Smooth muscle cell (in vitro differentiated cells): ENCODE data around the gene EVPL. TPM values are rescaled to one million over a fixed set of nuclear protein-coding genes. Genes with fewer than 3 reads are reported as not detected.
"Not testable (repeated sequence)": the region's sequence is repeated elsewhere in the genome, so short reads cannot be mapped to it uniquely, and the experiment has no call there.

Source experiments
- DNase-seq: peaks from one replicate; lab custom pipeline; 2025; ENCODE audit not compliant: unreplicated experiment; lab: John Stamatoyannopoulos, UW
- H2AFZ ChIP-seq: fragments of 200-600 bp; sonication (generic); 2 replicates; pipeline ENCODE4 v1.6.0; 2016; ENCODE audit warnings: antibody characterized with exemption, low read depth, mild to moderate bottlenecking
- H3F3A ChIP-seq: fragments of 200-600 bp; sonication (generic); 2 replicates; pipeline ENCODE4 v1.6.0; 2017; ENCODE audit warnings: antibody characterized with exemption, low read depth
- H3K27ac ChIP-seq: fragments of 200-600 bp; sonication (generic); 2 replicates; pipeline ENCODE4 v1.5.1; 2016; ENCODE audit warnings: low read depth, mild to moderate bottlenecking
- H3K27me3 ChIP-seq: fragments of 200-600 bp; sonication (generic); 2 replicates; pipeline ENCODE4 v1.6.1; 2016; ENCODE audit warnings: low read depth, mild to moderate bottlenecking
- H3K36me3 ChIP-seq: fragments of 200-600 bp; sonication (generic); 2 replicates; pipeline ENCODE4 v1.5.1; 2016; ENCODE audit warnings: low read depth
- H3K4me1 ChIP-seq: fragments of 200-600 bp; sonication (generic); 2 replicates; pipeline ENCODE4 v1.5.1; 2016; ENCODE audit warnings: low read depth
- H3K4me2 ChIP-seq: fragments of 200-600 bp; sonication (generic); 2 replicates; pipeline ENCODE4 v1.6.0; 2016; ENCODE audit warnings: mild to moderate bottlenecking
- H3K4me3 ChIP-seq: fragments of 200-600 bp; sonication (generic); 2 replicates; pipeline ENCODE4 v1.5.1; 2016; ENCODE audit warnings: mild to moderate bottlenecking
- H3K79me2 ChIP-seq: fragments of 200-600 bp; sonication (generic); 2 replicates; pipeline ENCODE4 v1.6.0; 2016; ENCODE audit warnings: low read depth, mild to moderate bottlenecking
- H3K9ac ChIP-seq: fragments of 200-600 bp; sonication (generic); 2 replicates; pipeline ENCODE4 v1.6.0; 2016; ENCODE audit warnings: low read depth
- H3K9me3 ChIP-seq: fragments of 200-600 bp; sonication (generic); replicated peaks from 2 replicates; pipeline ENCODE4 v1.5.1; 2016; ENCODE audit warnings: low read depth
- H4K20me1 ChIP-seq: fragments of 200-600 bp; sonication (generic); 2 replicates; pipeline ENCODE4 v1.6.0; 2016; ENCODE audit warnings: low read depth
- CTCF ChIP-seq: fragments of 200-600 bp; sonication (generic); IDR thresholded peaks from 2 replicates; pipeline ENCODE4 v1.5.1; 2017; ENCODE audit warnings: borderline replicate concordance, mild to moderate bottlenecking, antibody characterized with exemption; ENCODE audit not compliant: insufficient read depth, poor library complexity, severe bottlenecking
- WGBS: methylation state at CpG from one replicate; pipeline ENCODE4 v1.1.7; 2016; ENCODE audit warnings: low lambda C conversion rate; 5-methylcytosine and 5-hydroxymethylcytosine counted together
- polyA plus RNA-seq: library from polyadenylated mRNA; unstranded; fragments of >200 nt; fragmentation: Nextera tagmentation; extraction: Ambion mirVana; gene quantifications from 2 replicates; pipeline ENCODE4 v1.2.1, GENCODE V29; 2016
- total RNA-seq: library from RNA; depleted of rRNA; stranded (reverse); fragments of >200 nt; gene quantifications from 2 replicates; pipeline ENCODE4 v1.2.3, GENCODE V29; 2014

Gene EVPL
- total and polyA plus RNA-seq, 2 experiments from 2014 or later = 1.6 to 2.0 TPM

GRCh38 chr17:76065775-76066174, 38.7 kb upstream of the EVPL start:
- WGBS = 100% methylated on average over 4 of the region's 4 CpGs

GRCh38 chr17:76063875-76064546, 36.9 kb upstream of the EVPL start:
- no peaks in the 10 kb centered on the region for H3K4me1 ChIP-seq
- no peak overlapping the region for H2AFZ ChIP-seq
- H3K79me2 ChIP-seq = peaks cover 12% of the 10 kb centered on the region
- H3K27ac ChIP-seq = no peak overlapping the region
- WGBS = 99% methylated on average over 15 of the region's 15 CpGs
- H3K4me2 ChIP-seq = no peak overlapping the region
- no peak for TF ChIP-seq CTCF
- no peaks in the 10 kb centered on the region for H3K9me3 ChIP-seq
- no peak for DNase-seq
- peaks cover under 1% of the 10 kb centered on the region for H3F3A ChIP-seq
- H3K27me3 ChIP-seq = no peaks in the 10 kb centered on the region
- H4K20me1 ChIP-seq = peaks cover 56% of the 10 kb centered on the region
- H3K4me3 ChIP-seq = no peak overlapping the region
- H3K9ac ChIP-seq = no peak overlapping the region
- peaks cover 24% of the 10 kb centered on the region for H3K36me3 ChIP-seq

More at GRCh38 chr17:76065775-76066174, 38.7 kb upstream of the EVPL start:
- H3K9me3 ChIP-seq = no peaks in the 10 kb centered on the region
- H3K36me3 ChIP-seq = peaks cover 17% of the 10 kb centered on the region
- peaks cover 73% of the 10 kb centered on the region for H4K20me1 ChIP-seq
- H3K27ac ChIP-seq = no peak overlapping the region
- no peak overlapping the region for H2AFZ ChIP-seq
- H3F3A ChIP-seq = no peaks in the 10 kb centered on the region
- DNase-seq = no peak
- no peaks in the 10 kb centered on the region for H3K27me3 ChIP-seq
- no peak overlapping the region for H3K4me3 ChIP-seq
- no peak overlapping the region for H3K9ac ChIP-seq
- peaks cover 29% of the 10 kb centered on the region for H3K79me2 ChIP-seq
- H3K4me2 ChIP-seq = no peak overlapping the region
- H3K4me1 ChIP-seq = peaks cover 6% of the 10 kb centered on the region
- TF ChIP-seq CTCF = no peak

GRCh38 chr17:76058264-76058663, 31.2 kb upstream of the EVPL start:
- Histone ChIP-seq H3K36me3 (peaks cover 20% of the 10 kb centered on the region), H4K20me1 (peaks cover 36% of the 10 kb centered on the region), H3F3A (peaks cover 30% of the 10 kb centered on the region)
- not testable (repeated sequence) for DNase-seq, H3K4me1 ChIP-seq, H3K9ac ChIP-seq, H2AFZ ChIP-seq, H3K4me3 ChIP-seq, H3K27me3 ChIP-seq, H3K4me2 ChIP-seq, H3K79me2 ChIP-seq, H3K9me3 ChIP-seq, H3K27ac ChIP-seq
- 84% methylated on average over 6 of the region's 6 CpGs for WGBS

- DNase-seq = no peak
- 80% methylated on average over 3 of the region's 3 CpGs for WGBS
- Histone ChIP-seq H3K27ac (no peak overlapping the region), H3F3A (peaks cover 30% of the 10 kb centered on the region), H3K4me2 (no peak overlapping the region), H3K9ac (no peak overlapping the region), H4K20me1 (peaks cover 40% of the 10 kb centered on the region), H2AFZ (no peak overlapping the region), H3K4me1 (peaks cover 4% of the 10 kb centered on the region), H3K36me3 (peaks cover 19% of the 10 kb centered on the region), H3K79me2 (peaks cover 8% of the 10 kb centered on the region), H3K27me3 (no peaks in the 10 kb centered on the region), H3K4me3 (no peak overlapping the region), H3K9me3 (no peaks in the 10 kb centered on the region)
- peak; percentile 11 for TF ChIP-seq CTCF
Measured at GRCh38 chr17:76056882-76057281, 29.8 kb upstream of the EVPL start.
